ENCODE data around the gene MAPK14. TPM values are rescaled to one million over a fixed set of nuclear protein-coding genes. Genes with fewer than 3 reads are reported as not detected.

The MAPK14 gene
- total RNA-seq, 1 experiment from 2014 or later: 50.8 TPM

- POLR2A ChIA-PET (ENCODE audit: low non-redundant PET): no interaction called here
- DNase-seq (ENCODE audit: low spot score): no peak
- Histone ChIP-seq H3K36me3 (ENCODE audit: insufficient read depth, low read length, poor library complexity, severe bottlenecking) (peaks cover 5% of the 10 kb centered on the region), H3K9me3 (ENCODE audit: low read depth, low read length, poor library complexity, severe bottlenecking) (no peaks in the 10 kb centered on the region), H3K27ac (ENCODE audit: low read depth, low read length, poor library complexity, severe bottlenecking) (no peak overlapping the region), H3K4me3 (ENCODE audit: low read depth, low read length, poor library complexity, severe bottlenecking) (no peak overlapping the region), H3K4me1 (ENCODE audit: insufficient read depth, low read length, poor library complexity, severe bottlenecking) (peaks cover 24% of the 10 kb centered on the region), H3K27me3 (replicated peaks; ENCODE audit: insufficient read depth, low read depth, low read length, poor library complexity) (no peaks in the 10 kb centered on the region)
- CTCF ChIA-PET: no interaction called here
- BruUV-seq (replicated peaks): no TSS peak
- intact Hi-C loops (cut with micrococcal nuclease; ENCODE audit: unreplicated experiment): no loop called here
- TF ChIP-seq EZH2 (IDR thresholded peaks at IDR 0.05; ENCODE audit: borderline replicate concordance, low read depth, low read length, poor library complexity, severe bottlenecking) (no peak), CTCF (conservative IDR thresholded peaks at IDR 0.05; ENCODE audit: low read depth, low read length) (no peak)
These were observed 22.0 kb downstream of the MAPK14 start for GRCh38 chr6:36049582-36049981.

GRCh38 chr6:36050305-36050704 is 22.7 kb downstream of the MAPK14 start:
- TF ChIP-seq CTCF (conservative IDR thresholded peaks at IDR 0.05; ENCODE audit: low read depth, low read length): no peak
- TF ChIP-seq EZH2 (IDR thresholded peaks at IDR 0.05; ENCODE audit: borderline replicate concordance, low read depth, low read length, poor library complexity, severe bottlenecking): no peak
- BruUV-seq (replicated peaks): no TSS peak
- CTCF ChIA-PET: no interaction called here

GRCh38 chr6:36050947-36051710 is 23.5 kb downstream of the MAPK14 start:
- Histone ChIP-seq H3K27me3 (replicated peaks; ENCODE audit: insufficient read depth, low read depth, low read length, poor library complexity) (no peaks in the 10 kb centered on the region), H3K4me1 (ENCODE audit: insufficient read depth, low read length, poor library complexity, severe bottlenecking) (peaks cover 37% of the 10 kb centered on the region), H3K27ac (ENCODE audit: low read depth, low read length, poor library complexity, severe bottlenecking) (no peak overlapping the region), H3K4me3 (ENCODE audit: low read depth, low read length, poor library complexity, severe bottlenecking) (no peak overlapping the region), H3K9me3 (ENCODE audit: low read depth, low read length, poor library complexity, severe bottlenecking) (no peaks in the 10 kb centered on the region), H3K36me3 (ENCODE audit: insufficient read depth, low read length, poor library complexity, severe bottlenecking) (peaks cover 10% of the 10 kb centered on the region)
- POLR2A ChIA-PET (ENCODE audit: low non-redundant PET): interaction anchor here (0.7 kb wide), 1 partner anchor 9 kb away, joined by 3 read pairs; no protein-coding TSS in a partner anchor
- CTCF ChIA-PET: no interaction called here
- intact Hi-C loops (cut with micrococcal nuclease; ENCODE audit: unreplicated experiment): no loop called here
- TF ChIP-seq EZH2 (IDR thresholded peaks at IDR 0.05; ENCODE audit: borderline replicate concordance, low read depth, low read length, poor library complexity, severe bottlenecking) (no peak), CTCF (conservative IDR thresholded peaks at IDR 0.05; ENCODE audit: low read depth, low read length) (no peak)
- DNase-seq (ENCODE audit: low spot score): no peak
- BruUV-seq (replicated peaks): no TSS peak

More at GRCh38 chr6:36050305-36050704, 22.7 kb downstream of the MAPK14 start:
- no peak for DNase-seq (ENCODE audit: low spot score)
- H3K4me1 ChIP-seq (ENCODE audit: insufficient read depth, low read length, poor library complexity, severe bottlenecking): peaks cover 32% of the 10 kb centered on the region
- intact Hi-C loops (cut with micrococcal nuclease; ENCODE audit: unreplicated experiment): no loop called here
- no peaks in the 10 kb centered on the region for H3K27me3 ChIP-seq (replicated peaks; ENCODE audit: insufficient read depth, low read depth, low read length, poor library complexity)
- POLR2A ChIA-PET (ENCODE audit: low non-redundant PET): no interaction called here
- no peak overlapping the region for H3K4me3 ChIP-seq (ENCODE audit: low read depth, low read length, poor library complexity, severe bottlenecking)
- peaks cover 10% of the 10 kb centered on the region for H3K36me3 ChIP-seq (ENCODE audit: insufficient read depth, low read length, poor library complexity, severe bottlenecking)
- H3K9me3 ChIP-seq (ENCODE audit: low read depth, low read length, poor library complexity, severe bottlenecking): no peaks in the 10 kb centered on the region
- no peak overlapping the region for H3K27ac ChIP-seq (ENCODE audit: low read depth, low read length, poor library complexity, severe bottlenecking)

Measured in A673 (cell line).